ENCODE measurements around the gene UMAD1. TPM values are rescaled to one million over a fixed set of nuclear protein-coding genes. Genes with fewer than 3 reads are reported as not detected.
A peak's percentile ranks its signal among the peaks of the same experiment; 100 is the strongest.
"Not testable (repeated sequence)": the region's sequence is repeated elsewhere in the genome, so short reads cannot be mapped to it uniquely, and the experiment has no call there.

UMAD1 gene
- total RNA-seq, 1 donor from 2014 or later = 21.6 TPM

GRCh38 chr7:7816816-7817536 is 176.4 kb downstream of the UMAD1 start:
- ATAC-seq = peak in 1 of 2 donors; percentile 29
- no peak for DNase-seq
- H3K9me3 ChIP-seq = no peaks in the 10 kb centered on the region
- no peaks in the 10 kb centered on the region for H3K27me3 ChIP-seq (ENCODE audit: low read depth)
- intact Hi-C loops (cut with DNase I) = no loop called here
- H3K36me3 ChIP-seq = no peaks in the 10 kb centered on the region
- no peak overlapping the region for H3K4me3 ChIP-seq
- H3K27ac ChIP-seq = no peak overlapping the region
- H3K4me1 ChIP-seq = no peaks in the 10 kb centered on the region
- TF ChIP-seq CTCF (IDR thresholded peaks at IDR 0.05) = no peak

- H3K27ac ChIP-seq = no peak overlapping the region
- no peaks in the 10 kb centered on the region for H3K9me3 ChIP-seq
- intact Hi-C loops (cut with DNase I) = no loop called here
- no peaks in the 10 kb centered on the region for H3K36me3 ChIP-seq
- no peak for TF ChIP-seq CTCF (IDR thresholded peaks at IDR 0.05)
- H3K27me3 ChIP-seq (ENCODE audit: low read depth) = no peaks in the 10 kb centered on the region
- DNase-seq (no peak), ATAC-seq (no peak)
- no peak overlapping the region for H3K4me3 ChIP-seq
- H3K4me1 ChIP-seq = no peaks in the 10 kb centered on the region
These were observed 177.2 kb downstream of the UMAD1 start for GRCh38 chr7:7817748-7818147.

GRCh38 chr7:7818179-7818578 is 177.6 kb downstream of the UMAD1 start:
- H3K4me1 ChIP-seq; H3K36me3 ChIP-seq; DNase-seq; H3K27ac ChIP-seq; intact Hi-C loops (cut with DNase I); H3K4me3 ChIP-seq; ATAC-seq; H3K9me3 ChIP-seq; H3K27me3 ChIP-seq (ENCODE audit: low read depth): not testable (repeated sequence)

GRCh38 chr7:7819442-7820247 is 179.1 kb downstream of the UMAD1 start:
- Histone ChIP-seq H3K4me3 (no peak overlapping the region), H3K27me3 (ENCODE audit: low read depth) (no peaks in the 10 kb centered on the region), H3K4me1 (no peaks in the 10 kb centered on the region), H3K36me3 (no peaks in the 10 kb centered on the region), H3K9me3 (no peaks in the 10 kb centered on the region), H3K27ac (no peak overlapping the region)
- TF ChIP-seq CTCF (IDR thresholded peaks at IDR 0.05) = no peak
- no peak for ATAC-seq
- no peak for DNase-seq
- intact Hi-C loops (cut with DNase I) = no loop called here

- H3K27ac ChIP-seq = no peak overlapping the region
- ATAC-seq (no peak), DNase-seq (no peak)
- no peaks in the 10 kb centered on the region for H3K36me3 ChIP-seq
- no peak overlapping the region for H3K4me3 ChIP-seq
- H3K27me3 ChIP-seq (ENCODE audit: low read depth) = no peaks in the 10 kb centered on the region
- intact Hi-C loops (cut with DNase I) = no loop called here
- no peaks in the 10 kb centered on the region for H3K4me1 ChIP-seq
- no peak for TF ChIP-seq CTCF (IDR thresholded peaks at IDR 0.05)
- no peaks in the 10 kb centered on the region for H3K9me3 ChIP-seq
These were observed 179.9 kb downstream of the UMAD1 start for GRCh38 chr7:7820409-7820808.

GRCh38 chr7:7820939-7821338 is 180.4 kb downstream of the UMAD1 start:
- Histone ChIP-seq H3K27me3 (ENCODE audit: low read depth) (no peaks in the 10 kb centered on the region), H3K36me3 (no peaks in the 10 kb centered on the region), H3K4me3 (no peak overlapping the region), H3K9me3 (no peaks in the 10 kb centered on the region), H3K27ac (no peak overlapping the region), H3K4me1 (no peaks in the 10 kb centered on the region)
- DNase-seq (no peak), ATAC-seq (no peak)
- no peak for TF ChIP-seq CTCF (IDR thresholded peaks at IDR 0.05)
- intact Hi-C loops (cut with DNase I) = no loop called here
